Sigmoid colon (tissue), 7 donors: Measurements from ENCODE around the gene CHST7. TPM values are rescaled to one million over a fixed set of nuclear protein-coding genes. Genes with fewer than 3 reads are reported as not detected.

Experiments used
- DNase-seq: peaks from one replicate; pipeline ENCODE4 v3.0.0-alpha.2; 2019
- H3K27ac ChIP-seq, 4 donors: fragments of 200-600 bp; sonication (generic); one replicate each; pipeline ENCODE4 v1.5.1; 2016 to 2019; ENCODE audit warnings: mild to moderate bottlenecking in 1 of 4
- H3K27me3 ChIP-seq, 3 donors: fragments of 200-600 bp; sonication (generic); one replicate each; pipeline ENCODE4 v1.5.1; 2019; ENCODE audit warnings: mild to moderate bottlenecking in 1 of 3
- H3K36me3 ChIP-seq, 4 donors: fragments of 200-600 bp; sonication (generic); one replicate each; pipeline ENCODE4 v1.5.1; 2016 to 2019
- H3K4me1 ChIP-seq, 4 donors: fragments of 200-600 bp; sonication (generic); one replicate each; pipeline ENCODE4 v1.5.1; 2017 to 2019
- H3K4me3 ChIP-seq, 4 donors: fragments of 200-600 bp; sonication (generic); one replicate each; pipeline ENCODE4 v1.5.1; 2017 to 2019; ENCODE audit warnings: mild to moderate bottlenecking in 2 of 4, moderate library complexity in 1 of 4
- H3K9me3 ChIP-seq, 4 donors: fragments of 200-600 bp in 3 of 4; sonication (generic) in 3 of 4; one replicate each; pipeline versions ENCODE4 v1.5.1 to v1.6.1; 2013 to 2019
- CTCF ChIP-seq, 4 experiments: fragments of 450-650 bp in 3 of 4; fragments of 200-600 bp in 1 of 4; IDR thresholded peaks; one replicate each; pipeline ENCODE4 v1.5.1; 2016 to 2019; ENCODE audit warnings: antibody characterized with exemption in 4 of 4, mild to moderate bottlenecking in 3 of 4, moderate library complexity in 2 of 4
- EP300 ChIP-seq, 4 donors: sonication (generic); formaldehyde crosslinking; IDR thresholded peaks; one replicate each; pipeline ENCODE4 v1.6.1; 2017; ENCODE audit warnings: antibody characterized with exemption in 4 of 4
- POLR2A ChIP-seq, 2 donors: fragments of 450-650 bp; IDR thresholded peaks; one replicate each; pipeline ENCODE4 v1.6.1; 2016; ENCODE audit warnings: antibody characterized with exemption in 2 of 2, mild to moderate bottlenecking in 2 of 2, moderate library complexity in 2 of 2
- POLR2AphosphoS5 ChIP-seq, 4 donors: sonication (generic); formaldehyde crosslinking; IDR thresholded peaks; one replicate each; pipeline ENCODE4 v1.6.1; 2017; ENCODE audit warnings: antibody characterized with exemption in 4 of 4
- WGBS, 2 donors: extraction: QIAGEN DNeasy Blood & Tissue Kit; methylation state at CpG; one replicate each; pipeline ENCODE4 v1.1.7; 2013; 5-methylcytosine and 5-hydroxymethylcytosine counted together
- intact Hi-C: fragments of 100-400 bp; cut with DNase I; formaldehyde crosslinking; loops from one replicate; pipeline ENCODE4 v1.15.1; 2023
- polyA plus RNA-seq, 3 donors: library from polyadenylated mRNA; stranded (reverse); fragments of 200-250 nt; gene quantifications; one replicate each; pipeline ENCODE4 v1.2.3, GENCODE V29; 2013
- total RNA-seq, 4 donors: library from RNA; depleted of rRNA; stranded (reverse); fragments of >200 nt; gene quantifications; one replicate each; pipeline ENCODE4 v1.1.0, GENCODE V29; 2016
- donor health status: healthy with polysubstance abuse.
- donor health status: Bipolar disorder and iron deficiency.
- donor health status: healthy.

The CHST7 gene
- total and polyA plus RNA-seq, 7 donors: 1.2 to 15.8 (median 6.6) TPM

- H3K27me3 ChIP-seq: no peaks in the 10 kb centered on the region
- H3K4me1 ChIP-seq: no peaks in the 10 kb centered on the region
- WGBS, 2 donors: 61 to 74% methylated on average over 10 of the region's 10 CpGs
- H3K36me3 ChIP-seq: no peaks in the 10 kb centered on the region
- DNase-seq: no peak
- intact Hi-C loops: no loop called here
- peak overlapping the region; percentile 2 to 55 (median 34) for H3K27ac ChIP-seq
- H3K9me3 ChIP-seq: no peaks in the 10 kb centered on the region
- TF ChIP-seq CTCF (IDR thresholded peaks at IDR 0.05) (no peak), EP300 (IDR thresholded peaks at IDR 0.05) (no peak), POLR2AphosphoS5 (IDR thresholded peaks at IDR 0.05) (no peak), POLR2A (IDR thresholded peaks at IDR 0.05) (no peak)
- H3K4me3 ChIP-seq: no peak overlapping the region
Measured at GRCh38 chrX:46627711-46628419, 54.3 kb downstream of the CHST7 start.

GRCh38 chrX:46628460-46629371, 55.2 kb downstream of the CHST7 start:
- Histone ChIP-seq H3K27ac (peak overlapping the region; percentile 2 to 55 (median 40)), H3K9me3 (no peaks in the 10 kb centered on the region), H3K36me3 (no peaks in the 10 kb centered on the region), H3K4me3 (no peak overlapping the region), H3K4me1 (no peaks in the 10 kb centered on the region), H3K27me3 (no peaks in the 10 kb centered on the region)
- DNase-seq: peak; percentile 91
- WGBS, 2 donors: 57 to 78% methylated on average over 6 of the region's 6 CpGs
- TF ChIP-seq POLR2A (IDR thresholded peaks at IDR 0.05): no peak
- no peak for TF ChIP-seq EP300 (IDR thresholded peaks at IDR 0.05)
- TF ChIP-seq CTCF (IDR thresholded peaks at IDR 0.05): no peak
- TF ChIP-seq POLR2AphosphoS5 (IDR thresholded peaks at IDR 0.05): no peak
- intact Hi-C loops: no loop called here

GRCh38 chrX:46630141-46630540, 56.6 kb downstream of the CHST7 start:
- Histone ChIP-seq H3K27ac (peak overlapping the region in 2 of 4 donors; percentile 34 to 45), H3K4me3 (no peak overlapping the region), H3K9me3 (no peaks in the 10 kb centered on the region), H3K4me1 (no peaks in the 10 kb centered on the region), H3K27me3 (no peaks in the 10 kb centered on the region), H3K36me3 (no peaks in the 10 kb centered on the region)
- DNase-seq: no peak
- intact Hi-C loops: loop anchor here (5.0 kb wide), 1 partner anchor 48 kb away; no protein-coding TSS in a partner anchor
- no peak for TF ChIP-seq EP300 (IDR thresholded peaks at IDR 0.05)
- 86 to 90% methylated on average over 1 of the region's 1 CpG for WGBS, 2 donors

- no peak overlapping the region for H3K4me3 ChIP-seq
- no peaks in the 10 kb centered on the region for H3K4me1 ChIP-seq
- H3K27me3 ChIP-seq: no peaks in the 10 kb centered on the region
- no peaks in the 10 kb centered on the region for H3K36me3 ChIP-seq
- no peaks in the 10 kb centered on the region for H3K9me3 ChIP-seq
- no peak for DNase-seq
- WGBS, 2 donors: 64 to 79% methylated on average over 3 of the region's 3 CpGs
- no peak overlapping the region for H3K27ac ChIP-seq
- TF ChIP-seq EP300 (IDR thresholded peaks at IDR 0.05) (no peak), POLR2AphosphoS5 (IDR thresholded peaks at IDR 0.05) (no peak), CTCF (IDR thresholded peaks at IDR 0.05) (no peak), POLR2A (IDR thresholded peaks at IDR 0.05) (no peak)
- intact Hi-C loops: loop anchor here (5.0 kb wide), 1 partner anchor 52 kb away; no protein-coding TSS in a partner anchor
Measured at GRCh38 chrX:46634577-46634976, 61.0 kb downstream of the CHST7 start.

- no peaks in the 10 kb centered on the region for H3K9me3 ChIP-seq
- H3K4me3 ChIP-seq: no peak overlapping the region
- intact Hi-C loops: no loop called here
- H3K27me3 ChIP-seq: no peaks in the 10 kb centered on the region
- TF ChIP-seq POLR2AphosphoS5 (IDR thresholded peaks at IDR 0.05) (no peak), EP300 (IDR thresholded peaks at IDR 0.05) (no peak), POLR2A (IDR thresholded peaks at IDR 0.05) (no peak), CTCF (IDR thresholded peaks at IDR 0.05) (no peak)
- DNase-seq: no peak
- H3K4me1 ChIP-seq: no peaks in the 10 kb centered on the region
- 89 to 90% methylated on average over 2 of the region's 2 CpGs for WGBS, 2 donors
- no peak overlapping the region for H3K27ac ChIP-seq
- H3K36me3 ChIP-seq: no peaks in the 10 kb centered on the region
Measured at GRCh38 chrX:46635186-46635585, 61.6 kb downstream of the CHST7 start.
